ENCODE data around the gene CCDC110. TPM values are rescaled to one million over a fixed set of nuclear protein-coding genes. Genes with fewer than 3 reads are reported as not detected.

Gene CCDC110
- total RNA-seq (2014; rRNA removed; shearing (Covaris generic)), result 0.22 and 0.38 TPM in 2 replicates
- polyA plus RNA-seq (2016; fragmentation: Nextera tagmentation; extraction: Ambion mirVana), result 0.13 and 0.44 TPM in 2 replicates

GRCh38 chr4:185471235-185472102 is at the start of gene CCDC110:
TSS of gene CCDC110 (minus strand) at chr4:185471733. CDS start at chr4:185471683, 50 bp downstream.
- Histone ChIP-seq H3F3A (ENCODE audit: insufficient read depth) (peaks cover 17% of the 10 kb centered on the region), H2AFZ (peak within 1 kb of the TSS; percentile 97), H3K79me2 (ENCODE audit: insufficient read depth) (no peaks in the 10 kb centered on the region), H3K9me3 (ENCODE audit: low read depth) (no peaks in the 10 kb centered on the region), H3K36me3 (ENCODE audit: low read depth) (no peaks in the 10 kb centered on the region), H3K9me2 (ENCODE audit: insufficient read depth) (no peaks in the 10 kb centered on the region), H3K4me3 (peak within 1 kb of the TSS; percentile 88), H3K4me1 (ENCODE audit: insufficient read depth) (peaks cover 14% of the 10 kb centered on the region), H3K4me2 (ENCODE audit: unreplicated experiment) (peak within 1 kb of the TSS; percentile 97), H4K20me1 (ENCODE audit: insufficient read depth) (no peaks in the 10 kb centered on the region), H3K9ac (peak within 1 kb of the TSS; percentile 83), H3K27me3 (replicated peaks; ENCODE audit: insufficient read depth) (peaks cover 8% of the 10 kb centered on the region; the same call in 1 of the 2 replicates), H3K27ac (no peak within 1 kb of the TSS)
- TF ChIP-seq EZH2phosphoT487 (IDR thresholded peaks at IDR 0.05; ENCODE audit: insufficient read depth, low read depth), result no peak
- no peak for TF ChIP-seq EZH2 (IDR thresholded peaks at IDR 0.05; ENCODE audit: insufficient read depth, poor library complexity, severe bottlenecking)
- in situ Hi-C loops (cut with MboI), result no loop called here
- DNase-seq, result peak; percentile 99
- WGBS, 2 experiments (ENCODE audit: low coverage in 1 of 2, low lambda C conversion rate in 2 of 2, missing lambda C conversion rate in 2 of 2), result 2% methylated on average over 37 to 74 of the region's 93 CpGs

GRCh38 chr4:185520119-185520518 is 48.6 kb upstream of the CCDC110 start:
- Histone ChIP-seq H3K36me3 (ENCODE audit: low read depth) (no peaks in the 10 kb centered on the region), H3K27ac (no peak overlapping the region), H3K4me3 (no peak overlapping the region), H3K9me2 (ENCODE audit: insufficient read depth) (no peaks in the 10 kb centered on the region), H2AFZ (no peak overlapping the region), H3K9me3 (ENCODE audit: low read depth) (no peaks in the 10 kb centered on the region), H3F3A (ENCODE audit: insufficient read depth) (no peaks in the 10 kb centered on the region), H3K79me2 (ENCODE audit: insufficient read depth) (no peaks in the 10 kb centered on the region), H3K27me3 (replicated peaks; ENCODE audit: insufficient read depth) (no peaks in the 10 kb centered on the region), H4K20me1 (ENCODE audit: insufficient read depth) (no peaks in the 10 kb centered on the region), H3K4me1 (ENCODE audit: insufficient read depth) (no peaks in the 10 kb centered on the region), H3K9ac (no peak overlapping the region), H3K4me2 (ENCODE audit: unreplicated experiment) (no peak overlapping the region)
- DNase-seq, result no peak
- in situ Hi-C loops (cut with MboI), result no loop called here
- WGBS, 2 experiments (ENCODE audit: low coverage in 1 of 2, low lambda C conversion rate in 2 of 2, missing lambda C conversion rate in 2 of 2), result 90 to 95% methylated on average over 4 of the region's 4 CpGs
- TF ChIP-seq EZH2 (IDR thresholded peaks at IDR 0.05; ENCODE audit: insufficient read depth, poor library complexity, severe bottlenecking), result no peak
- TF ChIP-seq EZH2phosphoT487 (IDR thresholded peaks at IDR 0.05; ENCODE audit: insufficient read depth, low read depth), result no peak

GRCh38 chr4:185518494-185518893 is 47.0 kb upstream of the CCDC110 start:
- H3K79me2 ChIP-seq (ENCODE audit: insufficient read depth), result no peaks in the 10 kb centered on the region
- no peak overlapping the region for H3K4me2 ChIP-seq (ENCODE audit: unreplicated experiment)
- DNase-seq, result no peak
- no peak overlapping the region for H3K4me3 ChIP-seq
- no peaks in the 10 kb centered on the region for H3K4me1 ChIP-seq (ENCODE audit: insufficient read depth)
- WGBS, 2 experiments (ENCODE audit: low coverage in 1 of 2, low lambda C conversion rate in 2 of 2, missing lambda C conversion rate in 2 of 2), result 78 to 80% methylated on average over 1 of the region's 1 CpG
- no peaks in the 10 kb centered on the region for H4K20me1 ChIP-seq (ENCODE audit: insufficient read depth)
- H3K9me2 ChIP-seq (ENCODE audit: insufficient read depth), result no peaks in the 10 kb centered on the region
- H3K27ac ChIP-seq, result no peak overlapping the region
- H3K27me3 ChIP-seq (replicated peaks; ENCODE audit: insufficient read depth), result no peaks in the 10 kb centered on the region
- no peak overlapping the region for H3K9ac ChIP-seq
- in situ Hi-C loops (cut with MboI), result no loop called here
- H3K9me3 ChIP-seq (ENCODE audit: low read depth), result no peaks in the 10 kb centered on the region
- TF ChIP-seq EZH2 (IDR thresholded peaks at IDR 0.05; ENCODE audit: insufficient read depth, poor library complexity, severe bottlenecking) (no peak), EZH2phosphoT487 (IDR thresholded peaks at IDR 0.05; ENCODE audit: insufficient read depth, low read depth) (no peak)
- H3K36me3 ChIP-seq (ENCODE audit: low read depth), result no peaks in the 10 kb centered on the region
- H3F3A ChIP-seq (ENCODE audit: insufficient read depth), result no peaks in the 10 kb centered on the region
- H2AFZ ChIP-seq, result no peak overlapping the region

- Histone ChIP-seq H3K27ac (no peak overlapping the region), H3F3A (ENCODE audit: insufficient read depth) (no peaks in the 10 kb centered on the region), H3K4me1 (ENCODE audit: insufficient read depth) (peaks cover 2% of the 10 kb centered on the region; the same call in 1 of the 2 replicates), H3K9ac (no peak overlapping the region), H3K9me3 (ENCODE audit: low read depth) (no peaks in the 10 kb centered on the region), H3K79me2 (ENCODE audit: insufficient read depth) (no peaks in the 10 kb centered on the region), H3K4me3 (no peak overlapping the region), H3K4me2 (ENCODE audit: unreplicated experiment) (no peak overlapping the region), H4K20me1 (ENCODE audit: insufficient read depth) (no peaks in the 10 kb centered on the region), H3K27me3 (replicated peaks; ENCODE audit: insufficient read depth) (no peaks in the 10 kb centered on the region), H3K9me2 (ENCODE audit: insufficient read depth) (no peaks in the 10 kb centered on the region), H3K36me3 (ENCODE audit: low read depth) (no peaks in the 10 kb centered on the region), H2AFZ (no peak overlapping the region)
- no peak for DNase-seq
- TF ChIP-seq EZH2phosphoT487 (IDR thresholded peaks at IDR 0.05; ENCODE audit: insufficient read depth, low read depth) (no peak), EZH2 (IDR thresholded peaks at IDR 0.05; ENCODE audit: insufficient read depth, poor library complexity, severe bottlenecking) (no peak)
- in situ Hi-C loops (cut with MboI), result no loop called here
These were observed 46.5 kb upstream of the CCDC110 start for GRCh38 chr4:185518069-185518468.
